Measurements from ENCODE around the gene GPR151. TPM values are rescaled to one million over a fixed set of nuclear protein-coding genes. Genes with fewer than 3 reads are reported as not detected.

Gene GPR151
- total RNA-seq, 2 donors from 2014 or later = 5.1 to 13.6 TPM

DNA sequence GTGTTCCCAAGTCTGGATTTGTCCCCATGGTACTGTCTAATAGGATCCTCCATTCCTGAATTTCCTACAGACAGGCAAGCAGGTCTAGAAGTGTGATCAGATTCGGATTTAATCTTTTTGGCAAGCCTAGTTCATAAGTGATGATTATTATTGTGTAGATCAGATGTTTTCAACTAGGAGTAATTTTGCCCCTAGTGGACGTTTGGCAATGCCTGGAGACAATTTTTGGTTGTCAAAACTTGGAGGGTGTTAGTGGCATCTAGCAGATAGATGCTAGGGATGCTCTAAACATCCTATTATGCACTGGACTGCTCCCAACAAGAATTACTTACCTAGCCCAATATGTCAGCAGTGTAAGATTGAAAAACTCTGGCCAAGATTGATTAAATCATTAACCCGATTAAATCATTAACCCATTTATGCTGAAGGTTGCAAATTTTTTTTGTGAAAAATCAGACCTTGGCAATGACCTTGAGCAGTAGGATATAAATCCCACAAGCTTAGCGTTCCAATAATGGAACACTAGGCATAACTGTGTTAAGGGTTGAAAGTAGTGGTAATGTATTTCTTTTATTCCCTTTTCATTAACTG, 40.7 kb downstream of the GPR151 start:
- H3K9me3 ChIP-seq (ENCODE audit: control insufficient read depth, low read length) = no peaks in the 10 kb centered on the region
- H3K4me1 Mint-ChIP-seq = no peaks in the 10 kb centered on the region
- TF ChIP-seq CTCF (conservative IDR thresholded peaks at IDR 0.05) = peak; percentile 63
- 88 to 95% methylated on average over 2 to 4 of the region's 4 CpGs for WGBS, 2 experiments (ENCODE audit: insufficient coverage in 1 of 2, insufficient read length in 1 of 2)
- H3K27me3 Mint-ChIP-seq (ENCODE audit: insufficient read depth) = no peaks in the 10 kb centered on the region
- H3K36me3 ChIP-seq (ENCODE audit: control insufficient read depth, insufficient read depth, low read length) = peaks cover 93% of the 10 kb centered on the region
- H3K4me1 ChIP-seq (ENCODE audit: control insufficient read depth, insufficient read depth, low read length) = no peaks in the 10 kb centered on the region
- no peaks in the 10 kb centered on the region for H3K9me3 Mint-ChIP-seq
- no peaks in the 10 kb centered on the region for H3K27me3 ChIP-seq (ENCODE audit: control insufficient read depth, insufficient read depth, low read length, poor library complexity, severe bottlenecking)
- H3K4me3 ChIP-seq (ENCODE audit: low read length) = no peak overlapping the region
- peaks cover 45% of the 10 kb centered on the region for H3K36me3 Mint-ChIP-seq (ENCODE audit: low read depth)
- DNase-seq = no peak
- H3K27ac Mint-ChIP-seq = no peak overlapping the region
- H3K9ac ChIP-seq (ENCODE audit: extremely low read depth, low read length, poor library complexity, severe bottlenecking) = no peak overlapping the region
- H3K27ac ChIP-seq (ENCODE audit: low read depth, low read length) = no peak overlapping the region
- no peak overlapping the region for H3K4me3 Mint-ChIP-seq

DNA sequence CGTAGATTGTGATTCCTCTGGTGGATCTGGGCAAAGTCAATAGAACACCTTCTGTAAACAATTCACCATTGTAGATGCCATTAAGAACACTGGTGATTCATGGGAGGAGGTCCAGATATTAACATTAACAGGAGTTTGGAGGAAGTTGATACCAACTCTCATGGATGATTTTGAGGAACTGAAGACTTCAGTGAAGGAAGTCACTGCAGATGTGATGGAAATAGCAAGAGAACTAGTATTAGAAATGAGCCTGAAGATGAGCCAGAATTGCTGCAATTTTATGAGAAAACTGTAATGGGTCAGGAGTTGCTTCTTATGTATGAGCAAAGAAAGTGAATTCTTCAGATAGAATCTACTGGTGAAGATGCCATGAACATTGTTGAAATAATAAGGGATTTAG, 41.9 kb downstream of the GPR151 start:
- Mint-ChIP-seq H3K36me3 (ENCODE audit: low read depth) (peaks cover 48% of the 10 kb centered on the region), H3K4me1 (no peaks in the 10 kb centered on the region), H3K27me3 (ENCODE audit: insufficient read depth) (no peaks in the 10 kb centered on the region), H3K4me3 (no peak overlapping the region), H3K27ac (no peak overlapping the region), H3K9me3 (no peaks in the 10 kb centered on the region)
- H3K9me3 ChIP-seq (ENCODE audit: control insufficient read depth, low read length) = no peaks in the 10 kb centered on the region
- H3K4me3 ChIP-seq (ENCODE audit: low read length) = no peak overlapping the region
- no peak for DNase-seq
- H3K36me3 ChIP-seq (ENCODE audit: control insufficient read depth, insufficient read depth, low read length) = peaks cover 93% of the 10 kb centered on the region
- no peaks in the 10 kb centered on the region for H3K4me1 ChIP-seq (ENCODE audit: control insufficient read depth, insufficient read depth, low read length)
- no peaks in the 10 kb centered on the region for H3K27me3 ChIP-seq (ENCODE audit: control insufficient read depth, insufficient read depth, low read length, poor library complexity, severe bottlenecking)
- H3K27ac ChIP-seq (ENCODE audit: low read depth, low read length) = no peak overlapping the region
- WGBS, 2 experiments (ENCODE audit: insufficient coverage in 1 of 2, insufficient read length in 1 of 2) = 94% methylated on average over 1 of the region's 1 CpG; no CpG with 5 or more reads in 1 of the 2 experiments
- TF ChIP-seq CTCF (conservative IDR thresholded peaks at IDR 0.05) = no peak
- no peak overlapping the region for H3K9ac ChIP-seq (ENCODE audit: extremely low read depth, low read length, poor library complexity, severe bottlenecking)

- TF ChIP-seq CTCF (conservative IDR thresholded peaks at IDR 0.05) = no peak
- Histone ChIP-seq H3K27me3 (ENCODE audit: control insufficient read depth, insufficient read depth, low read length, poor library complexity, severe bottlenecking) (no peaks in the 10 kb centered on the region), H3K4me3 (ENCODE audit: low read length) (no peak overlapping the region), H3K9me3 (ENCODE audit: control insufficient read depth, low read length) (no peaks in the 10 kb centered on the region), H3K36me3 (ENCODE audit: control insufficient read depth, insufficient read depth, low read length) (peaks cover 90% of the 10 kb centered on the region), H3K9ac (ENCODE audit: extremely low read depth, low read length, poor library complexity, severe bottlenecking) (no peak overlapping the region), H3K4me1 (ENCODE audit: control insufficient read depth, insufficient read depth, low read length) (no peaks in the 10 kb centered on the region), H3K27ac (ENCODE audit: low read depth, low read length) (no peak overlapping the region)
- H3K4me1 Mint-ChIP-seq = peaks cover 3% of the 10 kb centered on the region
- WGBS, 2 experiments (ENCODE audit: insufficient coverage in 1 of 2, insufficient read length in 1 of 2) = 93% methylated on average over 1 of the region's 1 CpG; no CpG with 5 or more reads in 1 of the 2 experiments
- H3K9me3 Mint-ChIP-seq = no peaks in the 10 kb centered on the region
- H3K27ac Mint-ChIP-seq = no peak overlapping the region
- no peak for DNase-seq
- H3K4me3 Mint-ChIP-seq = no peak overlapping the region
- peaks cover 55% of the 10 kb centered on the region for H3K36me3 Mint-ChIP-seq (ENCODE audit: low read depth)
- H3K27me3 Mint-ChIP-seq (ENCODE audit: insufficient read depth) = no peaks in the 10 kb centered on the region
These were observed 48.2 kb downstream of the GPR151 start for GRCh38 chr5:146467760-146468159.
